GM12878 (cell line): ENCODE measurements around the gene CD248. TPM values are rescaled to one million over a fixed set of nuclear protein-coding genes. Genes with fewer than 3 reads are reported as not detected.

Source experiments
- ATAC-seq: fragments of 200-7000 bp; cut with Tn5 transposase; 3 replicates; pipeline ENCODE4 v1.9.1; 2020; ENCODE audit warnings: mild to moderate bottlenecking, moderate library complexity
- BruUV-seq: library from RNA; stranded (reverse); fragments of 400-500 nt; replicated peaks from 2 replicates; lab custom pipeline; 2021; lab: Mats Ljungman, UMichigan
- CTCF ChIA-PET: fragments of 300-600 bp; sonication (Branson Sonifier 250); formaldehyde crosslinking; extraction: SDS; loops from one replicate; lab custom pipeline; 2021; ENCODE audit warnings: inconsistent platforms; lab: Yijun Ruan, JAX
- POLR2A ChIA-PET: fragments of 350-600 bp; formaldehyde crosslinking; extraction: SDS; loops from one replicate; lab custom pipeline; 2021; ENCODE audit warnings: inconsistent platforms; lab: Charles Lee
- RAD21 ChIA-PET: fragments of 300-600 bp; sonication (Branson Sonifier 250); formaldehyde crosslinking; loops from one replicate; lab custom pipeline; 2023; ENCODE audit warnings: antibody characterized with exemption; ENCODE audit not compliant: unreplicated experiment; lab: Charles Lee
- SMC1A ChIA-PET: fragments of 300-600 bp; sonication (Branson Sonifier 250); formaldehyde crosslinking; loops from one replicate; lab custom pipeline; 2023; ENCODE audit not compliant: unreplicated experiment, uncharacterized antibody; lab: Charles Lee
- DNase-seq: peaks from one replicate; pipeline ENCODE4 v3.0.0-alpha.2; 2011; ENCODE audit warnings: low read depth, low spot score
- FAIRE-seq: peaks from 3 replicates; lab custom pipeline; 2011; peaks lifted over from hg19 to GRCh38; lab: Jason Lieb, UNC
- H2AFZ ChIP-seq: 2 replicates; pipeline ENCODE4 v1.6.0; 2011; ENCODE audit warnings: low read depth, low read length, control low read depth; ENCODE audit not compliant: control insufficient read depth
- H3K27ac ChIP-seq: 2 replicates; pipeline ENCODE4 v1.5.1; 2011; ENCODE audit warnings: control low read depth; ENCODE audit not compliant: control insufficient read depth, insufficient read depth
- H3K27me3 ChIP-seq, 2 experiments: replicated peaks in 1 of 2; 2 replicates each; pipeline versions ENCODE4 v1.6.0 to v1.6.1; 2011; ENCODE audit warnings: low read length in 1 of 2; ENCODE audit not compliant: control insufficient read depth in 2 of 2, insufficient read depth in 2 of 2
- H3K36me3 ChIP-seq, 2 experiments: 2 replicates each; pipeline ENCODE4 v1.5.1; 2011; ENCODE audit warnings: low read length in 1 of 2; ENCODE audit not compliant: control insufficient read depth in 2 of 2, insufficient read depth in 2 of 2
- H3K4me1 ChIP-seq: 2 replicates; pipeline ENCODE4 v1.6.1; 2011; ENCODE audit warnings: mild to moderate bottlenecking, low read length, moderate library complexity, mixed read lengths; ENCODE audit not compliant: control insufficient read depth, insufficient read depth
- H3K4me2 ChIP-seq: 2 replicates; pipeline ENCODE4 v1.6.0; 2011; ENCODE audit warnings: control low read depth; ENCODE audit not compliant: control insufficient read depth, insufficient read depth
- H3K4me3 ChIP-seq: fragments of 200-600 bp; sonication (generic); 2 replicates; pipeline ENCODE4 v1.5.1; 2016
- H3K79me2 ChIP-seq: 2 replicates; pipeline ENCODE4 v1.6.0; 2011; ENCODE audit warnings: low read length; ENCODE audit not compliant: control insufficient read depth, insufficient read depth
- H3K9ac ChIP-seq: 2 replicates; pipeline ENCODE4 v1.8.0; 2011; ENCODE audit warnings: low read length, control low read depth, mixed read lengths; ENCODE audit not compliant: control insufficient read depth, insufficient read depth
- H3K9me3 ChIP-seq: replicated peaks from 3 replicates; pipeline ENCODE4 v1.5.1; 2011; ENCODE audit warnings: mild to moderate bottlenecking, low read length; ENCODE audit not compliant: control insufficient read depth, insufficient read depth
- H4K20me1 ChIP-seq: 2 replicates; pipeline ENCODE4 v1.6.0; 2011; ENCODE audit not compliant: control insufficient read depth, insufficient read depth
- ATF7 ChIP-seq: fragments of 450-650 bp; IDR thresholded peaks from 2 replicates; pipeline ENCODE4 v1.6.1; 2016; ENCODE audit warnings: low read depth, mild to moderate bottlenecking
- HDGF ChIP-seq: fragments of 450-650 bp; IDR thresholded peaks from 2 replicates; pipeline ENCODE4 v1.6.1; 2016; ENCODE audit warnings: antibody characterized with exemption
- HSF1 ChIP-seq: fragments of 150-350 bp; IDR thresholded peaks from 2 replicates; pipeline ENCODE4 v1.6.1; 2014; ENCODE audit warnings: mild to moderate bottlenecking, low read depth, low read length
- IKZF1 ChIP-seq: fragments of 450-650 bp; conservative IDR thresholded peaks from 2 replicates; pipeline ENCODE4 v1.6.1; 2017; ENCODE audit warnings: antibody characterized with exemption, mild to moderate bottlenecking
- MEF2B ChIP-seq: fragments of 450-650 bp; IDR thresholded peaks from 2 replicates; pipeline ENCODE4 v1.6.1; 2018; ENCODE audit warnings: mild to moderate bottlenecking, moderate library complexity; ENCODE audit not compliant: partially characterized antibody, poor library complexity, severe bottlenecking
- SRF ChIP-seq, 2 experiments: IDR thresholded peaks; 2 replicates each; pipeline ENCODE4 v1.6.1; 2011; ENCODE audit warnings: low read depth in 2 of 2, low read length in 2 of 2, mild to moderate bottlenecking in 1 of 2, moderate library complexity in 1 of 2
- TBL1XR1 ChIP-seq: IDR thresholded peaks from 2 replicates; pipeline ENCODE4 v1.6.1; 2012; ENCODE audit warnings: low read depth, low read length, improper control_type of control experiment
- ZNF217 ChIP-seq: fragments of 450-650 bp; IDR thresholded peaks from 2 replicates; pipeline ENCODE4 v1.6.1; 2017; ENCODE audit warnings: antibody characterized with exemption, mild to moderate bottlenecking
- ZNF384 ChIP-seq: IDR thresholded peaks from 2 replicates; pipeline ENCODE4 v1.6.1; 2012; ENCODE audit warnings: low read depth, mild to moderate bottlenecking, low read length, improper control_type of control experiment, borderline replicate concordance
- WGBS: methylation state at CpG from one replicate; pipeline ENCODE4 v1.1.6; 2016; ENCODE audit warnings: low lambda C conversion rate; ENCODE audit not compliant: insufficient replicate concordance, insufficient coverage; ENCODE audit errors: missing lambda C conversion rate; 5-methylcytosine and 5-hydroxymethylcytosine counted together
- in situ Hi-C: fragments of 300-500 bp; cut with MboI; formaldehyde crosslinking; loops from 9 replicates; pipeline ENCODE4 v1.14.3; 2018; ENCODE audit warnings: mixed read lengths
- intact Hi-C: fragments of 100-400 bp; cut with micrococcal nuclease; formaldehyde crosslinking; loops from one replicate; pipeline ENCODE4 v1.14.2; 2022; ENCODE audit not compliant: unreplicated experiment
- polyA plus RNA-seq, 11 experiments: library from polyadenylated mRNA; depleted of rRNA in 4 of 11; unstranded in 6 of 11; stranded (reverse) in 5 of 11; fragments of >200 nt; fragmentation: Nextera tagmentation in 4 of 11; fragmentation: Illumina TruSeq in 1 of 11; extraction: Ambion mirVana in 4 of 11; extraction: Trizol in 1 of 11; gene quantifications; 1 replicate in 1 of 11; 2 replicates in 10 of 11; pipeline versions ENCODE4 v1.2.1 to v1.2.3, GENCODE V29; 2011 to 2016; ENCODE audit warnings: inconsistent platforms in 2 of 11, missing spikeins in 2 of 11, low read depth in 1 of 11
- total RNA-seq, 4 experiments: library from RNA; depleted of rRNA in 3 of 4; stranded (reverse); fragments of >200 nt in 3 of 4; fragmentation: Illumina TruSeq in 1 of 4; extraction: Trizol in 1 of 4; gene quantifications; 2 replicates each; pipeline versions ENCODE4 v1.2.1 to v1.2.3, GENCODE V29; 2013 to 2021

Gene CD248
- total and polyA plus RNA-seq, 10 of the 15 experiments (the other 5 are each of a cell fraction or from before 2014, with no cell fraction given), result 0.10 to 0.21 (median 0.20) TPM; not detected in 7

DNA sequence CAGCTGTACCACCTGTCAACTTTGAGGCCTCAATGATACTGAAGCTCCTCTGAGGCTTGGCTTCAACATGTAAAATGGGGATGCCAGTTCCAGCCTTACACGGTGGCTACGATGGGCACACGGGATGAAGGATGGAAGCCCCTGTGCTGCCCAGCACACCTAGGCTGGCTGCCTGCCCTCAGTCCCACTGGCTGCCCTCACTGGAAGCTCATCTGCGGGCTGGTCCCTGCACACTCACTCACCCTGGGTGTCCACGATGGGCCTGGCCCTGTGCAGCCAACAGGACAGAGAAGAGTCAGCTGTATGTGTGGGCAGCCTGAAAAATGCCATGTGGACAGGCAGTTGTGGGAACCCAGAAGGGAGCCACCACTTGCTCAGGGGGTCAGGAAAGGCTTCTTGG is 30.1 kb downstream of the CD248 start:
- peaks cover 2% of the 10 kb centered on the region in 2 experiments; a peak in 1 of 4 replicates for H3K27me3 ChIP-seq
- H3K27ac ChIP-seq, result no peak overlapping the region
- POLR2A ChIA-PET, result interaction anchor here (1.9 kb wide), 1 partner anchor 19 kb away, joined by 5 read pairs; the partner anchor contains the start of gene RAB1B
- TF ChIP-seq SRF (IDR thresholded peaks at IDR 0.05; ENCODE audit: low read depth in 2 of 2, low read length in 2 of 2) (no peak), TBL1XR1 (no peak), ZNF217 (no peak), MEF2B (no peak), HDGF (no peak), HSF1 (no peak), IKZF1 (no peak), ATF7 (no peak), ZNF384 (no peak)
- TF ChIP-seq, all 136 proteins: peak for 0
- intact Hi-C loops (no loop called here), in situ Hi-C loops (no loop called here)
- no peak for ATAC-seq
- Histone ChIP-seq H4K20me1 (no peaks in the 10 kb centered on the region; the same call in 1 of the 2 replicates), H3K9me3 (no peaks in the 10 kb centered on the region), H3K9ac (no peak overlapping the region), H3K4me2 (no peak overlapping the region), H3K4me3 (no peak overlapping the region), H3K36me3 (no peaks in the 10 kb centered on the region; a peak in 1 of 4 replicates), H3K79me2 (peaks cover 12% of the 10 kb centered on the region), H2AFZ (no peak overlapping the region), H3K4me1 (peaks cover 22% of the 10 kb centered on the region)
- CTCF ChIA-PET, result interaction anchor here (0.6 to 1.6 kb wide), 6 partner anchors 15 to 103 kb away, joined by 3 to 8 read pairs (median 4); no protein-coding TSS in a partner anchor
- RAD21 ChIA-PET, result no interaction called here
- 77% methylated on average over 5 of the region's 5 CpGs for WGBS
- no TSS peak for BruUV-seq
- SMC1A ChIA-PET, result interaction anchor here (0.9 kb wide), 1 partner anchor 103 kb away, joined by 3 read pairs; no protein-coding TSS in a partner anchor
- no peak for FAIRE-seq
- DNase-seq, result no peak
